Erythroblast (primary cell): ENCODE measurements around the gene LRMDA.

Source experiments
- GATA1 ChIP-seq: IDR thresholded peaks from 2 replicates; pipeline ENCODE4 v1.6.1; 2011; ENCODE audit warnings: low read depth, mild to moderate bottlenecking, control low read depth, low read length, moderate library complexity
- POLR2A ChIP-seq: IDR thresholded peaks from 2 replicates; pipeline ENCODE4 v1.6.1; 2011; ENCODE audit warnings: mild to moderate bottlenecking, low read length

- TF ChIP-seq POLR2A (no peak), GATA1 (no peak)
Measured at GRCh38 chr10:75448166-75448565, 16.7 kb downstream of the LRMDA start.
